Liver (tissue), 3 donors: Measurements from ENCODE around the gene RHOXF2.

Experiments
- CTCF ChIP-seq: fragments of 150-350 bp; IDR thresholded peaks from 2 replicates; pipeline ENCODE4 v1.5.1; 2017; ENCODE audit warnings: improper control_type of control experiment, low read depth, low read length; ENCODE audit not compliant: missing input control
- MAX ChIP-seq: IDR thresholded peaks from 2 replicates; pipeline ENCODE4 v1.6.1; 2016; ENCODE audit warnings: antibody characterized with exemption
- TAF1 ChIP-seq: conservative IDR thresholded peaks from 2 replicates; pipeline ENCODE4 v1.6.1; 2016; ENCODE audit warnings: antibody characterized with exemption, mild to moderate bottlenecking
- YY1 ChIP-seq: IDR thresholded peaks from 2 replicates; pipeline ENCODE4 v1.6.1; 2016; ENCODE audit warnings: antibody characterized with exemption, mild to moderate bottlenecking
- TF ChIP-seq, protein P1 (sequence below): IDR thresholded peaks from 2 replicates; pipeline ENCODE4 v1.6.1; 2016; ENCODE audit warnings: antibody characterized with exemption, mild to moderate bottlenecking
- TF ChIP-seq, protein P2 (sequence below): IDR thresholded peaks from 2 replicates; pipeline ENCODE4 v1.6.1; 2016; ENCODE audit warnings: antibody characterized with exemption
- donor health status: healthy.
- donor health status: healthy.

DNA sequence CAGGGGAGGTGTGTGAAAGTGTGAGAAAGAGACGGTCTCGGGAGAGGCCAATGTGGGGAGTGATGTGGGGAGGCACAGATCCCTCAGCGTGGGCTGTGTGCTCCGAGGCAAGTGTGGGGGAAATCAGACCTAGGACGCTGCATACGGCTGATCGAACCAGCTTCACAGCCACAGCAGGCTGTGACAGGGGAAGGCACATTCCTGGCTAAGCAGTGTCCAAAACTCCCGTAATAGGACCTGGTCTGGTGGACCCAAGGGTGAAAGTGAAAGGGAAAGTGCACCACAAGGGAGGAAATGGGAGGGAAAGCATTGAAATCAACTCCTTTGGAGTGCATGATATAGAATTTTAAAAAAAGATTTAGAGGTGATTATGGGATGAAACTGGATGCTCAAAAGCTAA lies 10.9 kb upstream of the RHOXF2 start:
- TF ChIP-seq, protein P1, sequence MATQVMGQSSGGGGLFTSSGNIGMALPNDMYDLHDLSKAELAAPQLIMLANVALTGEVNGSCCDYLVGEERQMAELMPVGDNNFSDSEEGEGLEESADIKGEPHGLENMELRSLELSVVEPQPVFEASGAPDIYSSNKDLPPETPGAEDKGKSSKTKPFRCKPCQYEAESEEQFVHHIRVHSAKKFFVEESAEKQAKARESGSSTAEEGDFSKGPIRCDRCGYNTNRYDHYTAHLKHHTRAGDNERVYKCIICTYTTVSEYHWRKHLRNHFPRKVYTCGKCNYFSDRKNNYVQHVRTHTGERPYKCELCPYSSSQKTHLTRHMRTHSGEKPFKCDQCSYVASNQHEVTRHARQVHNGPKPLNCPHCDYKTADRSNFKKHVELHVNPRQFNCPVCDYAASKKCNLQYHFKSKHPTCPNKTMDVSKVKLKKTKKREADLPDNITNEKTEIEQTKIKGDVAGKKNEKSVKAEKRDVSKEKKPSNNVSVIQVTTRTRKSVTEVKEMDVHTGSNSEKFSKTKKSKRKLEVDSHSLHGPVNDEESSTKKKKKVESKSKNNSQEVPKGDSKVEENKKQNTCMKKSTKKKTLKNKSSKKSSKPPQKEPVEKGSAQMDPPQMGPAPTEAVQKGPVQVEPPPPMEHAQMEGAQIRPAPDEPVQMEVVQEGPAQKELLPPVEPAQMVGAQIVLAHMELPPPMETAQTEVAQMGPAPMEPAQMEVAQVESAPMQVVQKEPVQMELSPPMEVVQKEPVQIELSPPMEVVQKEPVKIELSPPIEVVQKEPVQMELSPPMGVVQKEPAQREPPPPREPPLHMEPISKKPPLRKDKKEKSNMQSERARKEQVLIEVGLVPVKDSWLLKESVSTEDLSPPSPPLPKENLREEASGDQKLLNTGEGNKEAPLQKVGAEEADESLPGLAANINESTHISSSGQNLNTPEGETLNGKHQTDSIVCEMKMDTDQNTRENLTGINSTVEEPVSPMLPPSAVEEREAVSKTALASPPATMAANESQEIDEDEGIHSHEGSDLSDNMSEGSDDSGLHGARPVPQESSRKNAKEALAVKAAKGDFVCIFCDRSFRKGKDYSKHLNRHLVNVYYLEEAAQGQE, result no peak
- TF ChIP-seq YY1, result no peak
- TF ChIP-seq CTCF, result no peak
- TF ChIP-seq, protein P2, sequence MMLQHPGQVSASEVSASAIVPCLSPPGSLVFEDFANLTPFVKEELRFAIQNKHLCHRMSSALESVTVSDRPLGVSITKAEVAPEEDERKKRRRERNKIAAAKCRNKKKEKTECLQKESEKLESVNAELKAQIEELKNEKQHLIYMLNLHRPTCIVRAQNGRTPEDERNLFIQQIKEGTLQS, result no peak
- no peak for TF ChIP-seq MAX
- no peak for TF ChIP-seq TAF1
